HL-60/S4 treated with retinoic acid at 250 ng/mL for 4 days and 3 days (cell line): ENCODE results near the gene LCN10.

Source experiments
- in situ Hi-C: fragments of 300-500 bp; cut with MboI; formaldehyde crosslinking; loops from 2 replicates; pipeline ENCODE4 v1.7.0; 2022; ENCODE audit warnings: low sequenced_read_pairs

Gene LCN10

DNA sequence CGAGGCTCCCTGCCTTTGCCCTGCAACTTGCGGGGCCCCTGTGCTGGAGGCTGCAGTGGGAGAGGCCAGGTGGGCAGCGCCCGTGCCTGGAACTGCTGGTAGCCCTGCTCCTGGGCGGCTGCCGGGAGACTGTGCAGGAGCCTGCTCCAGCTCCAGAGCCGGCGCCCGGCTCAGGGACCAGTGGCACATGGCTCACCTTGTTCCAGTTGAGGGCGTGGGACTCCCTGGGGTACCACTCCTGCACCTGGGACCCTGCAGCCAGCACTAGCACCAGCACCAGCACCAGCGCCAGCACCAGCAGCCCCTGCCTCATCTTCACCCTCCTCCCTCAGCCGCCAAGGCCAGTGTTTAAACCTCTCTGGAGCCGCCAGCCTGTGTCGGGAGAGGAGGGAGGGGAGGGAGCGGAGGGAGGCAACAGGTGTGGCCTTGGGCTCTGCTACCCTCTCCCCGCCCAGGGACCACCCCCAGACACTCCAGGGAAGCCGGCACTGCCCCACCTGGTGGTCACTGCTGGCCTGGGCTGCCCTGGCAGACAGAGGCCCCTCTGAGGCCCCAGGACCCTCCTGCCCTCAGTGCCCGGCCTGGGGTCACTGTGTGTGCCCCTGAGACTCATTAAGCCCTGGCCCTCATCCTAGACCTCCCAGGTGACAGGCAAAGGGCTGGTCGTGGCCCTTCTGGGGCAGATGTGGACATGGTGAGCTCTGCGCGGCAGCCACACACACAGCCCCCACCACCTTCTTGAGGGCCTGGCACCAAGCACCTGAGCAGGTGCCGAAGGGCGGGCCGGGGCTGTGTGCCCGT is at the start of gene LCN10:
TSS of gene LCN10 (minus strand) at position 350 of the 801 bp plus-strand sequence. CDS start at position 313, 37 bp downstream.
- in situ Hi-C loops = no loop called here

- in situ Hi-C loops = loop anchor here (25.0 kb wide), 1 partner anchor 246 kb away; the partner anchor contains the start of genes ABCA2, FUT7 and NPDC1
Observed at GRCh38 chr9:136791516-136792276, 49.0 kb upstream of the LCN10 start.

GRCh38 chr9:136790640-136791515 is 48.1 kb upstream of the LCN10 start, which contains the start of gene TMEM141:
Gene TMEM141, plus strand, starts transcription at chr9:136791344. Its CDS starts 27 bp downstream, at chr9:136791371.
- in situ Hi-C loops = loop anchor here (25.0 kb wide), 1 partner anchor 246 kb away; the partner anchor contains the start of genes ABCA2, FUT7 and NPDC1

DNA sequence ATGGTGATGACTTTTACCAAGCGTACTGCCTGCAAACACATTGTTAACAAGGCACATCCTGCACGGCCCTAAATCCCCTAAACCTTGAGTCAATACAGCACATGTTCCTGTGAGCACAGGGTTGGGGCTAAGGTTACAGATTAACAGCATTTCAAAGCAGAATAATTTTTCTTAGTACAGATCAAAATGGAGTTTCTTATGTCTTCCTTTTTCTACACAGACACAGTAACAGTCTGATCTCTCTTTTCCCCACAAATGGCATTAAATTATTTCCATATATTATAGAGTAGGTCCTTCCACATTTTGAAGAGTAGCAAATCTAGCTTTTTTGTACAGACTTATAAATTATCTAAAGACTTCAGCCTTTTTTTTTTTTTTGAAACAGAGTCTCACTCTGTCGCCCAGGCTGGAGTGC is 46.8 kb upstream of the LCN10 start:
- in situ Hi-C loops = loop anchor here (25.0 kb wide), 1 partner anchor 248 kb away; the partner anchor contains the start of genes ABCA2, FUT7 and NPDC1

GRCh38 chr9:136788644-136789522 is 46.1 kb upstream of the LCN10 start:
- in situ Hi-C loops = loop anchor here (25.0 kb wide), 1 partner anchor 248 kb away; the partner anchor contains the start of genes ABCA2, FUT7 and NPDC1

DNA sequence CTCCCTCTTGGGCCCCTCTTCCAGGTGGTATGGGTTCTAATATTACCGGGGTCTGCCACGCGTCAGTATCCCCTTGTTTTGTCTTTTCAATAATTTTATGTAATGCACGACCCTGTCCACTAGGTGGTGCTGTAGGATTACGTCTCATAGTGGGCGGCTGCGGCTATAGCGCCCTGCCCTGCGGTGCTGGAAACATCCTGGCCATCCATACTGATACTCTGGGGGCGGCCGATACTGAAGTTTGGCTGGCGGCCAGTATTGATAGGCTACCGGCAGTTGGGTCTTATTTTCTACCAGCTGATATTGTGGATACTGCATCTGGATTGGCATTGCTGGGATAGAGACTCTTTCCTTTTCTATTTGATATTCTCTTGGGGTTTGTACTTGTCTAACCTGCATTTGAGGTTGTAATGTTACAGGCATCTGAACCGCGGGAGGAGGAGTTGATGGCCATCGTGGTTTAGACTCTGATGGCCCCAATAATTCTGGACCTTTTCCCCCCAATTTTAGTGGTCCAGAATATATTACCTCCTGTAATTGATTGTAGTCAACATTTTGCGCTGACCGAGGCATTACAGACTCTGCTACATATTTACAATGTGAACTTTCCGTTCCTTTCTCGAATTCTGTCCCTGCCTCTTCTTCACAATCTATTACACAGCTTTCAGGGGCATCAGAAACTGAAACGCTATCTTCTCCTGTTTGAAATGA is 45.1 kb upstream of the LCN10 start:
- in situ Hi-C loops = loop anchor here (25.0 kb wide), 1 partner anchor 249 kb away; the partner anchor contains the start of genes ABCA2, FUT7 and NPDC1

DNA sequence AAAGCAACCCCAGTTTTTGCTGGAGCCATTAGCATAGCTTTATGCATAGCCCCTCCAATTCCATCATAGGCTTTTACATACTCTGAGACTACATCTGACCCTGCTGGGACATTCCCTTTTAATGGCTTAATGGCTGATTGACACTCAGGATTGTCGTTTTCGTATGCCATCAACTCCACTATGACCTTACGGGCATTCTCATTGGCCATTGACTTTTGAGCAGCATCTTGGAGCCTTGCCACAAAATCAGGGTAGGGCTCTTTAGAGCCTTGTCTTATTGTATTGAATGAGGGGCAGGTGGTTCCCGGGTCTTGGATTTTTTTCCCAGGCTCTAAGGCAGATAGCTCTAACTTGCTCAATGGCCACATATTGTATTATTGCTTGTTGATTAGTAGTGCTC is 44.2 kb upstream of the LCN10 start:
- in situ Hi-C loops = loop anchor here (25.0 kb wide), 1 partner anchor 250 kb away; the partner anchor contains the start of genes ABCA2, FUT7 and NPDC1

DNA sequence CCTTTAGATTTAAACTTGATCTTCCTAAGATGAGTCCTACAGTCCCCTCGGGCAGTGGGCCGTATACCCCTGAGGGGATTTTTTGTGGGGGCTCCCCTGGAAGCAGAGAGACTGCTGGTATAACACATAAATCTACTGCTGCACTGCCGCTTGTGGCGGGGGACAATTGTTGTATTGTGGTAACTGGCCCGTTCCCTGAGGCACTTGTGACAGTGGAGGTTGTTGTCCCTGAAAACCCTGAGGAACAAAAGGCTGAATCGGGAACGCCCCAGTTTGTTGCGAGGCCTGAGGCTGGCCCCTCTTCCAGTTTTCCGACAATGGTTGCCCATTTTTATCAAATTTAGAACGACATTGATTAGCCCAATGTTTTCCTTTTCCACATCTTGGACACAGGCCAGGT is 43.7 kb upstream of the LCN10 start:
- in situ Hi-C loops = loop anchor here (25.0 kb wide), 1 partner anchor 251 kb away; the partner anchor contains the start of genes ABCA2, FUT7 and NPDC1

GRCh38 chr9:136785565-136786355 is 43.0 kb upstream of the LCN10 start:
- in situ Hi-C loops = loop anchor here (25.0 kb wide), 1 partner anchor 252 kb away; the partner anchor contains the start of genes ABCA2, FUT7 and NPDC1

GRCh38 chr9:136784997-136785361 is 42.2 kb upstream of the LCN10 start:
- in situ Hi-C loops = loop anchor here (25.0 kb wide), 1 partner anchor 252 kb away; the partner anchor contains the start of genes ABCA2, FUT7 and NPDC1

GRCh38 chr9:136784249-136784996 is 41.7 kb upstream of the LCN10 start:
- in situ Hi-C loops = loop anchor here (25.0 kb wide), 1 partner anchor 253 kb away; the partner anchor contains the start of genes ABCA2, FUT7 and NPDC1

DNA sequence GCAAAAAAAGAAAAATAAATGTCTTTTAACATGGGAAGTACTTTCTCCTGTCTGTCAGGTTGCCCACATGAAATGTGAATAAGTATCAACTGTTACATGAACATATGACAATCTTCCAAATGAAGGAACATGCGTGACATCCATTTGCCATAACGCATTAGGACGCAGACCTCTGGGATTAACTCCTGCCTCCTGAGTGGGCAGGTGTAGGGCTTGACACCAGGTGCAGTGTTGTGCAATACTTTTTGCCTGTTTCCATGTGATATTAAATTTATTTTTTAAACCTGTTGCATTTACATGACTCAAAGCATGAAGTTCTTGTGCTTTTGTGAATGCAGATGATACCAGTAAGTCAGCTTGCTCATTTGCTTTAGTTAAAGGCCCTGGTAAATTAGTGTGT is 39.7 kb upstream of the LCN10 start:
- in situ Hi-C loops = loop anchor here (25.0 kb wide), 1 partner anchor 255 kb away; the partner anchor contains the start of genes ABCA2, FUT7 and NPDC1

GRCh38 chr9:136779808-136780207 is 37.1 kb upstream of the LCN10 start:
- in situ Hi-C loops = loop anchor here (25.0 kb wide), 1 partner anchor 257 kb away; the partner anchor contains the start of genes ABCA2, FUT7 and NPDC1

DNA sequence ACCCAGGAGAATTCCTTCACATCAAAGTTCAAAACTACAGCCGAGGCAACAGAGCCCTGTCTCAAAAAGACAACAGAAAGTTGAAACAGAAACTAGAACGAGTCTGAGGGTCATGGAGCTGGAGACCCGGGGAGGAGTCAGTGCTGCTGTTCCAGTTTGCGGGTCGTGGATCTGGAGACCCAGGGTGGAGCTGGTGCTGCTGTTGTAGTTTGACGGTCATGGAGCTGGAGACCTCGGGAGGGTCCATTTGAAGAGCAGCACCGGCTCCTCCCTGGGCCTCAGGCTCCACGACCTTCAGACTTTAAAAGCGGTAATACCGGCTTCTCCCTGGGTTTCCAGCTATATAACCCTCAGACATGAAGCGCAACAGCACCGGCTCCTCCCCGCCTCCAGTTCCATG is 34.6 kb upstream of the LCN10 start:
- in situ Hi-C loops = loop anchor here (25.0 kb wide), 1 partner anchor 260 kb away; the partner anchor contains the start of genes ABCA2, FUT7 and NPDC1

GRCh38 chr9:136776947-136777346 is 34.2 kb upstream of the LCN10 start:
- in situ Hi-C loops = loop anchor here (25.0 kb wide), 1 partner anchor 260 kb away; the partner anchor contains the start of genes ABCA2, FUT7 and NPDC1

DNA sequence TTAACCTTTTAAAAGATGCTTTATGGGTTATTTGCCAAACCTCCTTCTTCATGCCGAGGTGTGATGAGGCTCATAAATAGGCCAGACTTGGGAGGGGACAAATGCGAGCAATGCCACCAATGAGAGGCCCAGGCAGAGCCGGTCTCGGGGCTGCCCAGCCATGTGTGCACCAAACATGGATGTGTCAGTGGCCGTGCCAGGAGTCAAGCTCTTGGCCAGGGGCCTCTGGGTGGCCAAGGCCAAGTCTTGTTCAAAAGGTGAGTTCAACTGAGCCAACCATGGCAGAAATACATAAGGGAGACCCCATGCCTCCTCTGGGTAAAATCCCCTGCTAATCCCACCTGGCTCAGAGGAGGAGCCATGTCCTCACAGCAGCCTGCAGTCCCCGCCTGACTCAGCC is 32.5 kb upstream of the LCN10 start:
- in situ Hi-C loops = loop anchor here (25.0 kb wide), 1 partner anchor 262 kb away; the partner anchor contains the start of genes ABCA2, FUT7 and NPDC1
